Measurements from ENCODE around the gene GGACT.
"Not testable (repeated sequence)": the region's sequence is repeated elsewhere in the genome, so short reads cannot be mapped to it uniquely, and the experiment has no call there.

GGACT gene

GRCh38 chr13:100588331-100589177 lies at the start of gene GGACT:
Gene GGACT (minus strand): TSS chr13:100588789. CDS start chr13:100532591, 56,198 bp downstream.
- DNase-seq = peak; percentile 73

DNA sequence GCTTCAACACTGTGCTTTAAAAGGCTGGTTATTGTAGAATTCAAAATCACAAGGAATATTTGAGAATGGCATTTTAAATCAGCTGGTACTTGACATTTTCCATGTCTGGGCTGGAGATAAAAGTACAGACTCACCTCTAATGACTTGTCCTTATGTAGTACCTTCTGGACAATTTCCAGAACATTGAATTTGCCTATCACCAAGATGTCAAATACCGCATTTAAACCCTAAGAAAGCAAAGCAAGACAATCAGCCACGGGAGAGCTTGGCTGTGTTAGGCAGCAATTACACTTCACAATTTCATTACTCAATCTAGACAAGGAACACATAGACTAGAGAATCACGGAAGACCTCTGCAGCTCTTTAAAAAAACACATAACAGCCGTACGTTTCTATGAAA lies 49.2 kb upstream of the GGACT start:
- no peak for DNase-seq

DNA sequence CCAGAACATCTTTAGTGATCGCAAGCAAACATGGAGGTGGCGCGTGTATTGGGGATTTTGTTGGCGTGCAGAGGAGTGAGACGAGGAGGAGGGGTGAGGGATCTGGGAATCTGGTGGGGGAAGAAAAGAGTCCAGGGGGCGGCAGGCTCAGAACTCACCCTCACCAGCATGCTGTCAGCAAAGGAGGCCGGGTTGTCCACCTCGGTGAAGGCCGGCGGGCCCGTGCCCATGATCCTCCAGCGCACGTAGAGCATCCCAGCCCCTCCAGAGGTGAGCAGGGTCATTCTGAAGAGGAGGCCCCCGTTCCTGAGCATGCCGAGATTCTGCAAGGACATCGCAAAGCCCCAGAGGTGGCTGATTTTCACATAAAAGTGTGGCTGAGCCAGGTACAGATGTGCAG lies 48.8 kb upstream of the GGACT start:
- no peak for DNase-seq

GRCh38 chr13:100636441-100636840 lies 47.9 kb upstream of the GGACT start:
- DNase-seq = no peak

DNA sequence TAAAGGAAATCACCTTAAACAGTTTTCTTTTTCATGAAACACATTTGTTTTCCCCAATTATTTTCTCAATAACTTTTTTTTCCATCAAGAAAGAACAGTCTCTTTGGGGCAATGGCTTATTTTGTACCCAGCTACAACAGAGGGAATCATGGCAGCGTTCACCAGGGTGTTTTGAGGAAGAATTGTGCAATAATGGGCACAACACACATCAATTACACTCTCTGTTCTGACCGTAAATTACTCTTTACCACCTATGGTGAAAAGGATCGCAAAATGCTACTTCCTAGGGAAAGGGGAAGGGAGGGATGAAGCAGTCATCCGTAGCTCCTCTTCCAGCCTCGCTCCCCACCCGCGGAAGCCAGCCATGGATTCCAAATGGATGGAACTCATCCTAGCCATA lies 47.4 kb upstream of the GGACT start:
- no peak for DNase-seq

GRCh38 chr13:100634696-100635095 lies 46.1 kb upstream of the GGACT start:
- no peak for DNase-seq

DNA sequence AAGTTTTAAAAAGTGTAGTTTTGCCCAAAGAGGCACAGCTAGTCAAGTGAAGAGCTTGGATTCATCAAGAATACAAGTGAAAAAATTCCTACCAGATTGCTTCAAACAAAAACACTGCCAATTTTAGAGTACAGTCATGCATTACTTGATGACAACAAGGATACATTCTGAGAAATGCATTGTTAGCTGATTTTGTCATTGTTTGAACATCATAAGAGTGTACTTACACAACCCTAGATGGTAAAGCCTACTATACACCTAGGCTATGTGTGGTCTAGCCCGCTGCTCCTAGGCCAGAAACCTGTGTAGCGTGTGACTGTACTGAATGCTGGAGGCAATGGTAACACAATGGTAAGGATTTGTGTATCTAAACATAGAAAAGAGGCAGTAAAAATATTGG lies 44.9 kb upstream of the GGACT start:
- no peak for DNase-seq

GRCh38 chr13:100630555-100630954 lies 42.0 kb upstream of the GGACT start:
- DNase-seq = no peak

- DNase-seq = no peak
Observed at GRCh38 chr13:100627120-100627519, 38.5 kb upstream of the GGACT start.

GRCh38 chr13:100625447-100625846 lies 36.9 kb upstream of the GGACT start:
- DNase-seq = no peak

DNA sequence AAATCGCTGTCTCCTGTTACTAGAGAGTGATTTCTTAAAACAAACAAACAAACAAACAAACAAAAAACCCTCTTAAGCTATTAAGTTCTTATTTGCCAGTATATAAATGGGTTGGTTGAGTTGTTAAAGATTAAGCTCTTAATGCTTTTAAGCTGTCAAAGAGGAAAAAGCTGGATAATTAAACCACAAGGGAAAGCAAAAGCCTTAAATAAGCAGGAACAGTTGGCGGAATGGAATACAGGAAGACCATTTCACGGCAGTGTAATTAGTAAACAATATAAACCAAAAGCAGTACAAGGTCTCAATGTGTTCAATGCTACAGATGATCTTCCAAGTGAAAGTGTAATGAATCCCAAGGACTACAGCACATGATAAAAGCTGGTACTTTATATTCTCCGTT lies 32.2 kb upstream of the GGACT start:
- DNase-seq = no peak

GRCh38 chr13:100619940-100620339 lies 31.4 kb upstream of the GGACT start:
- DNase-seq = no peak

DNA sequence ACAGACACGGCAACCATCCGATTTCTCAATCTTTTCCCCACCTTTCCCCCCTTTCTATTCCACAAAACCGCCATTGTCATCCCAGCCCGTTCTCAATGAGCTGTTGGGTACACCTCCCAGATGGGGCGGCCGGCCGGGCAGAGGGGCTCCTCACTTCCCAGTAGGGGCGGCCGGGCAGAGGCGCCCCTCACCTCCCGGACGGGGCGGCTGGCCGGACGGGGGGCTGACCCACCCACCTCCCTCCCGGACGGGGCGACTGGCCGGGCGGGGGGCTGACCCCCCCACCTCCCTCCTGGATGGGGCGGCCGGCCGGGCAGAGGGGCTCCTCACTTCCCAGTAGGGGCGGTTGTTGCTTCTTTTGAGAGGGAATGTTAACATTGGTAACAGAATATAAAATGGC lies 30.3 kb upstream of the GGACT start:
- not testable (repeated sequence) for DNase-seq

GRCh38 chr13:100613031-100613430 lies 24.4 kb upstream of the GGACT start:
- DNase-seq = no peak

GRCh38 chr13:100611678-100612492 lies 23.3 kb upstream of the GGACT start:
- DNase-seq = no peak

- DNase-seq = no peak
Observed at GRCh38 chr13:100610391-100611347, 22.1 kb upstream of the GGACT start.

GRCh38 chr13:100608906-100609305 lies 20.3 kb upstream of the GGACT start:
- no peak for DNase-seq

GRCh38 chr13:100608489-100608888 lies 19.9 kb upstream of the GGACT start:
- DNase-seq = no peak

DNA sequence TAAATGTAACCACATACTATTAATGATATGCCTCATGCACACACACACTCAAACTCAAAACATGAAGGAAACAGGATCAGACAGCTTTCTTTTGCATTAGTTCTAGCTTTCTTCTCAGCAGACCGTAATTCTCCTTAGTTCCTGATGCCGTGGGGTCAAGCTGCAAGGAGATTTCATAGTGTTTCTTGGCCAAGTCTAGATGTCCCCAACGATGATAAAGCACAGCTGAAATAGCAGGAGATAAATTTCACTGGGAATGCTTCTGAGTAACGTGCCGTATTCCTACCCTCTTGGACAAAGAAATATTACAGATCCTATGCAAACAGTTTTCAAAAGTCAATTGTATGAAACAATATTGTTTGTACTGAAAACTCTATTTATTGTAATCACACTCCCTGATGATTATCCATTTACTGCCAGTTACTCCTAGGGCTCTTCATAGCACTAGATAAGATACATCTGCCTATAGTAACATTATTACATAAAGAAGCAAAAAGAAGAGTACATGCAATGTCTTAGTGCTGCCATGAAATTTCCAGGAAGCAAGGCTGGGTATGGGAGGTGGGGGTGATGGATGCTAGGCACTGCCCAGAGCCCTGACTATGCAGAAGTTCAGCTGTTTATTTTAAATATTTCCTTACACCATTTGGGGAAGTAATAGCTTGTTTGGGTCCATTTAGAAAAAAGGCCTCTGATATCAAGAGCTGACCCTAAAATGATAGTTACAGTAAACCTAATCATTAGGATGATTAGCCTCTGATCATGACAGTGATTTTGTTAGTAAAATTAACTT lies 16.5 kb upstream of the GGACT start:
- DNase-seq = no peak

GRCh38 chr13:100602493-100603111 lies 14.0 kb upstream of the GGACT start:
- DNase-seq = no peak

- no peak for DNase-seq
Observed at GRCh38 chr13:100601716-100602115, 13.1 kb upstream of the GGACT start.

DNA sequence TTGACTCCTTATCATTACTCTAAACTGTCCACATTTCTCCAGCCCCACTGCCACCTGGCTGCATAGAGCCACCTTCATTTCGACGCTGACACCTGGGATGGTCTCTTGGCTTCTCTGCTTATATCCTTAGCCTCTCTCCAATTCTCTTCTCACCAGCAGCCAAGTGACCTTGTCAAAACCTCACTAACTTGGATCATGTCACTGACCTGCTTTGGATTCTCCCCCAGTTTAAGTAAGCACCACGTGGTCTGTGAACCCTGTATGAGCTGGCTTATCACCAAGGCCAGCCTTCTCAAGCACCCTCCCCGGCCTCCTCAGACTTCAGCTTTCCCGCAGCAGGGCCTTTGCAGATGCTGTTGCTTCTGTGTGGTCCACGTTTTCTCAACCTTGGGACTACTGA lies 12.3 kb upstream of the GGACT start:
- DNase-seq = no peak

Data from DMS53 (cell line).